HEK293T (cell line): ENCODE measurements around the gene NAGS.
A peak's percentile ranks its signal among the peaks of the same experiment; 100 is the strongest.

Source experiments
- CTCF ChIA-PET: fragments of 350-600 bp; formaldehyde crosslinking; extraction: SDS; loops from one replicate; lab custom pipeline; 2021; ENCODE audit warnings: antibody characterized with exemption, inconsistent platforms; lab: Yijun Ruan, JAX
- POLR2A ChIA-PET: fragments of 350-600 bp; formaldehyde crosslinking; extraction: SDS; loops from one replicate; lab custom pipeline; 2020; ENCODE audit warnings: antibody characterized with exemption, inconsistent platforms; lab: Yijun Ruan, JAX
- DNase-seq: peaks from one replicate; pipeline ENCODE4 v3.0.0; 2012; ENCODE audit warnings: mixed read lengths; ENCODE audit errors: extremely low spot score
- ARNT ChIP-seq: fragments of 450-650 bp; IDR thresholded peaks from 2 replicates; pipeline ENCODE4 v1.6.1; 2017; ENCODE audit warnings: mild to moderate bottlenecking
- BHLHE40 ChIP-seq: fragments of 450-650 bp; IDR thresholded peaks from 2 replicates; pipeline ENCODE4 v1.6.1; 2016; ENCODE audit warnings: mild to moderate bottlenecking, moderate library complexity, borderline replicate concordance
- CTBP1 ChIP-seq: fragments of 450-650 bp; IDR thresholded peaks from 2 replicates; pipeline ENCODE4 v1.6.1; 2016; ENCODE audit warnings: borderline replicate concordance
- ELF4 ChIP-seq: fragments of 450-650 bp; IDR thresholded peaks from 2 replicates; pipeline ENCODE4 v1.6.1; 2017; ENCODE audit warnings: antibody characterized with exemption
- FOXA1 ChIP-seq: fragments of 450-650 bp; IDR thresholded peaks from 2 replicates; pipeline ENCODE4 v1.6.1; 2016; ENCODE audit warnings: mild to moderate bottlenecking
- FOXK2 ChIP-seq: fragments of 450-650 bp; IDR thresholded peaks from 2 replicates; pipeline ENCODE4 v1.6.1; 2016; ENCODE audit warnings: mild to moderate bottlenecking
- FOXM1 ChIP-seq: fragments of 450-650 bp; IDR thresholded peaks from 2 replicates; pipeline ENCODE4 v1.6.1; 2017; ENCODE audit warnings: mild to moderate bottlenecking, borderline replicate concordance
- HDGF ChIP-seq: fragments of 450-650 bp; IDR thresholded peaks from 2 replicates; pipeline ENCODE4 v1.6.1; 2017; ENCODE audit warnings: antibody characterized with exemption, borderline replicate concordance
- L3MBTL2 ChIP-seq: fragments of 450-650 bp; conservative IDR thresholded peaks from 2 replicates; pipeline ENCODE4 v1.6.1; 2016; ENCODE audit warnings: mild to moderate bottlenecking
- LEF1 ChIP-seq: fragments of 450-650 bp; IDR thresholded peaks from 2 replicates; pipeline ENCODE4 v1.6.1; 2017; ENCODE audit warnings: mild to moderate bottlenecking, borderline replicate concordance
- NFRKB ChIP-seq: fragments of 450-650 bp; IDR thresholded peaks from 2 replicates; pipeline ENCODE4 v1.6.1; 2016; ENCODE audit warnings: mild to moderate bottlenecking, moderate library complexity
- PKNOX1 ChIP-seq: fragments of 450-650 bp; IDR thresholded peaks from 2 replicates; pipeline ENCODE4 v1.6.1; 2016
- SP1 ChIP-seq: fragments of 450-650 bp; IDR thresholded peaks from 2 replicates; pipeline ENCODE4 v1.6.1; 2017
- SUZ12 ChIP-seq: fragments of 450-650 bp; IDR thresholded peaks from 2 replicates; pipeline ENCODE4 v1.6.1; 2016; ENCODE audit warnings: mild to moderate bottlenecking
- TARDBP ChIP-seq: fragments of 450-650 bp; IDR thresholded peaks from 2 replicates; pipeline ENCODE4 v1.6.1; 2016
- ZNF384 ChIP-seq: fragments of 450-650 bp; IDR thresholded peaks from 2 replicates; pipeline ENCODE4 v1.6.1; 2016

NAGS gene

GRCh38 chr17:44004761-44005526 is 522 bp downstream of the NAGS start:
- ChIA-PET CTCF (interaction anchor here (0.6 kb wide), 1 partner anchor 229 kb away, joined by 3 read pairs; no protein-coding TSS in a partner anchor), POLR2A (no interaction called here)
- DNase-seq, result no peak
- TF ChIP-seq ARNT, result no peak
- TF ChIP-seq BHLHE40, result no peak
- TF ChIP-seq FOXM1, result no peak
- TF ChIP-seq L3MBTL2, result no peak
- no peak for TF ChIP-seq TARDBP
- TF ChIP-seq LEF1, result no peak
- no peak for TF ChIP-seq PKNOX1
- no peak for TF ChIP-seq NFRKB
- no peak for TF ChIP-seq FOXK2
- no peak for TF ChIP-seq FOXA1
- no peak for TF ChIP-seq HDGF
- no peak for TF ChIP-seq SUZ12
- TF ChIP-seq ELF4, result no peak
- no peak for TF ChIP-seq ZNF384
- no peak for TF ChIP-seq SP1
- TF ChIP-seq CTBP1, result no peak

- no peak for DNase-seq
- ChIA-PET POLR2A (interaction anchor here (0.6 kb wide), 1 partner anchor 62 kb away, joined by 3 read pairs; no protein-coding TSS in a partner anchor), CTCF (interaction anchor here (0.6 to 2.6 kb wide), 3 partner anchors 62 to 230 kb away, joined by 3 to 9 read pairs (median 3); no protein-coding TSS in a partner anchor)
- no peak for TF ChIP-seq SUZ12
- peak; percentile 66; the same call in 1 of the 2 replicates for TF ChIP-seq HDGF
Measured at GRCh38 chr17:44005527-44006271, 1.3 kb downstream of the NAGS start.

GRCh38 chr17:44006272-44006597 is 1.8 kb downstream of the NAGS start:
- DNase-seq, result no peak
- TF ChIP-seq ELF4 (no peak), PKNOX1 (no peak), HDGF (no peak), BHLHE40 (no peak), FOXA1 (no peak), SUZ12 (no peak), L3MBTL2 (no peak), FOXK2 (no peak), ARNT (no peak), CTBP1 (no peak), FOXM1 (no peak), NFRKB (no peak), SP1 (no peak), LEF1 (no peak), ZNF384 (no peak), TARDBP (no peak)
- POLR2A ChIA-PET, result interaction anchor here (0.6 kb wide), 1 partner anchor 62 kb away, joined by 3 read pairs; no protein-coding TSS in a partner anchor
- CTCF ChIA-PET, result interaction anchor here (0.8 to 2.6 kb wide), 3 partner anchors 8 to 160 kb away, joined by 3 to 9 read pairs (median 3); no protein-coding TSS in a partner anchor

GRCh38 chr17:44006598-44007345 is 2.4 kb downstream of the NAGS start:
- TF ChIP-seq L3MBTL2 (peak; percentile 71), BHLHE40 (no peak)
- peak; percentile 97 for DNase-seq
- ChIA-PET POLR2A (interaction anchor here (0.6 to 1.4 kb wide), 4 partner anchors 15 to 162 kb away, joined by 3 read pairs; no protein-coding TSS in a partner anchor), CTCF (interaction anchor here (0.8 to 2.6 kb wide), 8 partner anchors 9 to 161 kb away, joined by 3 to 9 read pairs (median 4); no protein-coding TSS in a partner anchor)

- ChIA-PET CTCF (interaction anchor here (0.7 to 2.6 kb wide), 8 partner anchors 10 to 93 kb away, joined by 3 to 9 read pairs (median 4); no protein-coding TSS in a partner anchor), POLR2A (interaction anchor here (0.8 to 1.6 kb wide), 5 partner anchors 15 to 161 kb away, joined by 3 to 6 read pairs (median 3); no protein-coding TSS in a partner anchor)
- TF ChIP-seq HDGF (no peak), FOXM1 (no peak)
- DNase-seq, result no peak
Measured at GRCh38 chr17:44007346-44008204, 3.2 kb downstream of the NAGS start.
